Smooth muscle cell (in vitro differentiated cells): ENCODE measurements around the gene GALNT2. TPM values are rescaled to one million over a fixed set of nuclear protein-coding genes. Genes with fewer than 3 reads are reported as not detected.

ENCODE experiments used
- DNase-seq: peaks from one replicate; lab custom pipeline; 2025; ENCODE audit not compliant: unreplicated experiment; lab: John Stamatoyannopoulos, UW
- H2AFZ ChIP-seq: fragments of 200-600 bp; sonication (generic); 2 replicates; pipeline ENCODE4 v1.6.0; 2016; ENCODE audit warnings: antibody characterized with exemption, low read depth, mild to moderate bottlenecking
- H3F3A ChIP-seq: fragments of 200-600 bp; sonication (generic); 2 replicates; pipeline ENCODE4 v1.6.0; 2017; ENCODE audit warnings: antibody characterized with exemption, low read depth
- H3K27ac ChIP-seq: fragments of 200-600 bp; sonication (generic); 2 replicates; pipeline ENCODE4 v1.5.1; 2016; ENCODE audit warnings: low read depth, mild to moderate bottlenecking
- H3K27me3 ChIP-seq: fragments of 200-600 bp; sonication (generic); 2 replicates; pipeline ENCODE4 v1.6.1; 2016; ENCODE audit warnings: low read depth, mild to moderate bottlenecking
- H3K36me3 ChIP-seq: fragments of 200-600 bp; sonication (generic); 2 replicates; pipeline ENCODE4 v1.5.1; 2016; ENCODE audit warnings: low read depth
- H3K4me1 ChIP-seq: fragments of 200-600 bp; sonication (generic); 2 replicates; pipeline ENCODE4 v1.5.1; 2016; ENCODE audit warnings: low read depth
- H3K4me2 ChIP-seq: fragments of 200-600 bp; sonication (generic); 2 replicates; pipeline ENCODE4 v1.6.0; 2016; ENCODE audit warnings: mild to moderate bottlenecking
- H3K4me3 ChIP-seq: fragments of 200-600 bp; sonication (generic); 2 replicates; pipeline ENCODE4 v1.5.1; 2016; ENCODE audit warnings: mild to moderate bottlenecking
- H3K79me2 ChIP-seq: fragments of 200-600 bp; sonication (generic); 2 replicates; pipeline ENCODE4 v1.6.0; 2016; ENCODE audit warnings: low read depth, mild to moderate bottlenecking
- H3K9ac ChIP-seq: fragments of 200-600 bp; sonication (generic); 2 replicates; pipeline ENCODE4 v1.6.0; 2016; ENCODE audit warnings: low read depth
- H3K9me3 ChIP-seq: fragments of 200-600 bp; sonication (generic); replicated peaks from 2 replicates; pipeline ENCODE4 v1.5.1; 2016; ENCODE audit warnings: low read depth
- H4K20me1 ChIP-seq: fragments of 200-600 bp; sonication (generic); 2 replicates; pipeline ENCODE4 v1.6.0; 2016; ENCODE audit warnings: low read depth
- CTCF ChIP-seq: fragments of 200-600 bp; sonication (generic); IDR thresholded peaks from 2 replicates; pipeline ENCODE4 v1.5.1; 2017; ENCODE audit warnings: borderline replicate concordance, mild to moderate bottlenecking, antibody characterized with exemption; ENCODE audit not compliant: insufficient read depth, poor library complexity, severe bottlenecking
- WGBS: methylation state at CpG from one replicate; pipeline ENCODE4 v1.1.7; 2016; ENCODE audit warnings: low lambda C conversion rate; 5-methylcytosine and 5-hydroxymethylcytosine counted together
- polyA plus RNA-seq: library from polyadenylated mRNA; unstranded; fragments of >200 nt; fragmentation: Nextera tagmentation; extraction: Ambion mirVana; gene quantifications from 2 replicates; pipeline ENCODE4 v1.2.1, GENCODE V29; 2016
- total RNA-seq: library from RNA; depleted of rRNA; stranded (reverse); fragments of >200 nt; gene quantifications from 2 replicates; pipeline ENCODE4 v1.2.3, GENCODE V29; 2014

Gene GALNT2
- total and polyA plus RNA-seq, 2 experiments from 2014 or later: 76.4 to 152 TPM

GRCh38 chr1:230159580-230159979, 92.5 kb downstream of the GALNT2 start:
- no peak overlapping the region for H3K4me2 ChIP-seq
- H3K9me3 ChIP-seq: no peaks in the 10 kb centered on the region
- peaks cover 18% of the 10 kb centered on the region for H3K4me1 ChIP-seq
- H3F3A ChIP-seq: peaks cover 6% of the 10 kb centered on the region
- TF ChIP-seq CTCF: no peak
- no peaks in the 10 kb centered on the region for H3K27me3 ChIP-seq
- 91% methylated on average over 6 of the region's 6 CpGs for WGBS
- H3K79me2 ChIP-seq: peaks cover 88% of the 10 kb centered on the region
- no peak overlapping the region for H3K9ac ChIP-seq
- peaks cover 88% of the 10 kb centered on the region for H4K20me1 ChIP-seq
- no peak for DNase-seq
- no peak overlapping the region for H2AFZ ChIP-seq
- no peak overlapping the region for H3K4me3 ChIP-seq
- no peak overlapping the region for H3K27ac ChIP-seq
- H3K36me3 ChIP-seq: no peaks in the 10 kb centered on the region

GRCh38 chr1:230160957-230161771, 94.1 kb downstream of the GALNT2 start:
- H3K79me2 ChIP-seq: peaks cover 89% of the 10 kb centered on the region
- peaks cover 91% of the 10 kb centered on the region for H4K20me1 ChIP-seq
- no peak for DNase-seq

GRCh38 chr1:230163205-230163604, 96.2 kb downstream of the GALNT2 start:
- Histone ChIP-seq H3F3A (no peaks in the 10 kb centered on the region), H3K27me3 (no peaks in the 10 kb centered on the region), H4K20me1 (peaks cover 87% of the 10 kb centered on the region), H3K9ac (peak overlapping the region; percentile 18), H3K27ac (peak overlapping the region; percentile 78), H2AFZ (no peak overlapping the region), H3K9me3 (no peaks in the 10 kb centered on the region), H3K36me3 (no peaks in the 10 kb centered on the region), H3K4me1 (peaks cover 6% of the 10 kb centered on the region), H3K4me2 (no peak overlapping the region), H3K79me2 (peaks cover 95% of the 10 kb centered on the region), H3K4me3 (no peak overlapping the region)
- 49% methylated on average over 6 of the region's 6 CpGs for WGBS
- no peak for TF ChIP-seq CTCF
- DNase-seq: no peak

More at GRCh38 chr1:230160957-230161771, 94.1 kb downstream of the GALNT2 start:
- Histone ChIP-seq H3K9ac (no peak overlapping the region), H3K27me3 (no peaks in the 10 kb centered on the region), H3K27ac (no peak overlapping the region), H3F3A (peaks cover 6% of the 10 kb centered on the region), H3K36me3 (no peaks in the 10 kb centered on the region), H3K4me1 (peaks cover 14% of the 10 kb centered on the region), H3K4me3 (no peak overlapping the region), H2AFZ (no peak overlapping the region), H3K9me3 (no peaks in the 10 kb centered on the region), H3K4me2 (no peak overlapping the region)
- WGBS: 90% methylated on average over 8 of the region's 8 CpGs
- no peak for TF ChIP-seq CTCF

GRCh38 chr1:230163719-230164118, 96.7 kb downstream of the GALNT2 start:
- DNase-seq: no peak
- WGBS: 69% methylated on average over 3 of the region's 3 CpGs
- peaks cover under 1% of the 10 kb centered on the region for H3K4me1 ChIP-seq
- no peaks in the 10 kb centered on the region for H3K36me3 ChIP-seq
- H2AFZ ChIP-seq: no peak overlapping the region
- H3K4me2 ChIP-seq: no peak overlapping the region
- H4K20me1 ChIP-seq: peaks cover 87% of the 10 kb centered on the region
- TF ChIP-seq CTCF: no peak
- H3K9me3 ChIP-seq: no peaks in the 10 kb centered on the region
- peaks cover 95% of the 10 kb centered on the region for H3K79me2 ChIP-seq
- no peaks in the 10 kb centered on the region for H3K27me3 ChIP-seq
- H3F3A ChIP-seq: no peaks in the 10 kb centered on the region
- no peak overlapping the region for H3K4me3 ChIP-seq
- H3K9ac ChIP-seq: peak overlapping the region; percentile 18
- H3K27ac ChIP-seq: peak overlapping the region; percentile 78
